Fibroblast of pulmonary artery (primary cell): Measurements from ENCODE around the gene LHPP.
"Not testable (repeated sequence)": the region's sequence is repeated elsewhere in the genome, so short reads cannot be mapped to it uniquely, and the experiment has no call there.

Experiments
- DNase-seq: peaks from one replicate; pipeline ENCODE4 v3.0.0-alpha.2; 2010; ENCODE audit warnings: low read depth
- H3K4me3 ChIP-seq: replicated peaks from 2 replicates; pipeline ENCODE4 v1.5.1; 2011; ENCODE audit warnings: low read depth, mild to moderate bottlenecking, control low read depth, low read length, moderate library complexity
- CTCF ChIP-seq: IDR thresholded peaks from 2 replicates; pipeline ENCODE4 v1.5.1; 2011; ENCODE audit warnings: mild to moderate bottlenecking, control low read depth, low read length, inconsistent platforms; ENCODE audit errors: missing control alignments

LHPP gene

DNA sequence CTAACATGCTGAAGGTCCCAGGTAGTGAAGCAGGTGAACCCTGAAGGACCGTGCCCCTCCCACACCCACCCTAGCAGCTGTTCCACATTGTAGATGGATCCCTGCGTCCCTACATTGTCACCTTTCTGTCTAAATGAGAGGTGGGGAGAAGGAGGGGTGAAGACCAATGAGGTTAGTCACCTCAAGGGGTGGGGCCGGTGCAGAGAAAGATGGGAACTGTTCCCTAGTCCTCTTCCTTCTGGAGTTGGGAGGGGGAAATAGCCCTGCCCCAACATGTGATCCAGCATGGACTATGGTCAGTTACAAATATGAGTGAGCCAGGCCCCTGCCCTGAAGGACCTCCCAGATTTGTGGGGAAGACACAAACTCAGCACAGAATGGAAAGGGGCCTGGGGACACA lies 124.5 kb downstream of the LHPP start:
- DNase-seq, result no peak
- no peak for TF ChIP-seq CTCF
- no peak overlapping the region for H3K4me3 ChIP-seq

DNA sequence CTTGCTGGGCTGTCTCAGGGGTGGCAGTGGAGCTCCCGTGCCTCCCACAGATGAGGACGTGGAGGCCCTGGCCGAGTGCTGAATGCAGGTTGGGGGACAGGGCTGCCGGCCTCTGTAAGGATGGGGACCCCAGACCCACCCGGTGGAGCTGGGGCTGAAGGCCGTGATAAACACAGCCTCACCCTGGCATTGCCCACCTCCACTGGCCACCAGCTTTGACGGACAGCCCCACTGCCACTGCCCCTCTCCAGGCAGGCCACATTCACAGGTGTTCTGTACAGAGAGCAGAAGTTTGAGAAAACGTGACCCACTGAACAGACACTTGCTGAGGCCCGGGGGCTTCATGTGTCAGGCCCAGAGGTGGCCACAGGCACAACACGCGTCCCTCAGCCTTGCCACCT lies 126.2 kb downstream of the LHPP start:
- H3K4me3 ChIP-seq, result no peak overlapping the region
- no peak for TF ChIP-seq CTCF
- no peak for DNase-seq

DNA sequence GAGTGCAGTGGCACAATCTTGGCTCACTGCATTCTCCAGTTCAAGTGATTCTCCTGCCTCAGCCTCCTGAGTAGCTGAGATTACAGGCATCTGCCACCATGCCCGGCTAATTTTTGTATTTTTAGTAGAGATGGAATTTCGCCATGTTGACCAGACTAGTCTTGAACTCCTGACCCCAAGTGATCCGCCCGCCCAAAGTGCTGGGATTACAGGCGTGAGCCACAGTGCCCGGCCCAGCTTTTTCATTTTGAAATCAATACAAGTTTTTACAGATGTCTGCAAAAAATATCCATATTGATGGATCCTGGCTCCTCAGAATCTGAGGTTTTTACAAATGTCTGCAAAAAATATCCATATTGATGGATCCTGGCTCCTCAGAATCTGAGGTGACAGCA lies 126.7 kb downstream of the LHPP start:
- not testable (repeated sequence) for H3K4me3 ChIP-seq, DNase-seq

DNA sequence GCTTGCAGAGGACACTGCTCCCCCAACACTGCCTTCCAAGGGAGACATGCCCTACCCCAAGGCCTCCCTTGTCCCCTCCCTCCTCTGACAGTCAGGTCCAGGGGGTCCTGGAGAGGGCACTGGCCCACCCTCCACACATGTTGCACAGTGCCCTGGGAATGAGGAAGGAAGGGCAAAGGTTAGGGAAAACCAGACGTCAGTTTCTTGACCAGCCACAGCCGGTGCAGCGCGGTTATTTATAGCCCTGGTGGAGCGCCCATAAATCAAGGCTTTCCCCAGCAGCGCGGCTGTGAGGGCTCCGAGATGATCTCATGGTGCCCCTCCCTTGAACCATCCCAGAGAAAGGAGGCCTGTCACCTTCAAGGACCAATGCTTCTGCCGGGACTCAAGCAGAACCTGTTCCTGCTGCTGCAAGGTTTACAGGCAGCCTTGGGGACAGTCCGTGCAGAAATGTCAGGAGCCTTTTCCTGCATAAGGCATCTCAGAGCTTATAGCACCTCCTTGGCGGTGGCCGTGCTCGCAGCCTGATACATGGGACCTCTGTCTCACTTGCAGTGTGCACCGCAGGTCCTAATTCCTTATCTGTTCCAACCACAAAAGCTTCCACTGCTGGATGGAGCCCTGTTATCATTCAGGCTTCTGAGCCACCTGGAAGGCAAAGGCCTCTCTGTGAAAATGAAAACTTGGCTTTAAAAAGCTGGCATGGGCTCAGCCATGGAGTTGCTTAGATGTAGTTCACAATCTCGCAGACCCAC lies 127.3 kb downstream of the LHPP start:
- peak; percentile 45 for DNase-seq
- TF ChIP-seq CTCF, result no peak
- H3K4me3 ChIP-seq, result no peak overlapping the region

DNA sequence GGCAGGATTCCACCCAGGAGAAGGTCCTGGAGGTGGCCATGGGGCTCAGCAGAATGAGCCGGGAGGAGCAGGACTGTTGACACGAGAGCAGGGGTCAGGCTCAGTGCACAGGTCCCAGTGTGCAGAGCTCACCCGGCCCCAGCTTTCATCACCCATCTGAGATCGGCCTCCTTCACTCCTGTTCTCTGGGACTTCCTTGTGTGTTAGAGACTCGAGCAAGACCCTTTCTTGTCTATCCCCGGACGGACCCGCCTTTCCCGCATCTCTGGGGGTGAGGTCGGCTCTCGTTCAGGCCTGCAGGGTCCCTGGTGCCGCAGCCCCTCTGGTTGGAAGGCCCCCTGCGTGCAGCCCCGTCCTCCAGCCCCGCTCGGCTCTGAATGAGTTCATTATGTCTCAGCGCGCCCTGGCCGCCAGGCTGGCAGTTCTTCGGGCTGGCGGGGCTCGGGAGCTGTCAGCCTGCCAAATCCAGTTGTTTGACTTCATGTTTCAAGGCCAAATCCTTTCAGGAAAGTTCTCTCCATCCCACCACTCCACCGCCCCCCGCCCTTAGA lies 127.9 kb downstream of the LHPP start:
- peak; percentile 30 for DNase-seq
- no peak overlapping the region for H3K4me3 ChIP-seq
- TF ChIP-seq CTCF, result no peak

DNA sequence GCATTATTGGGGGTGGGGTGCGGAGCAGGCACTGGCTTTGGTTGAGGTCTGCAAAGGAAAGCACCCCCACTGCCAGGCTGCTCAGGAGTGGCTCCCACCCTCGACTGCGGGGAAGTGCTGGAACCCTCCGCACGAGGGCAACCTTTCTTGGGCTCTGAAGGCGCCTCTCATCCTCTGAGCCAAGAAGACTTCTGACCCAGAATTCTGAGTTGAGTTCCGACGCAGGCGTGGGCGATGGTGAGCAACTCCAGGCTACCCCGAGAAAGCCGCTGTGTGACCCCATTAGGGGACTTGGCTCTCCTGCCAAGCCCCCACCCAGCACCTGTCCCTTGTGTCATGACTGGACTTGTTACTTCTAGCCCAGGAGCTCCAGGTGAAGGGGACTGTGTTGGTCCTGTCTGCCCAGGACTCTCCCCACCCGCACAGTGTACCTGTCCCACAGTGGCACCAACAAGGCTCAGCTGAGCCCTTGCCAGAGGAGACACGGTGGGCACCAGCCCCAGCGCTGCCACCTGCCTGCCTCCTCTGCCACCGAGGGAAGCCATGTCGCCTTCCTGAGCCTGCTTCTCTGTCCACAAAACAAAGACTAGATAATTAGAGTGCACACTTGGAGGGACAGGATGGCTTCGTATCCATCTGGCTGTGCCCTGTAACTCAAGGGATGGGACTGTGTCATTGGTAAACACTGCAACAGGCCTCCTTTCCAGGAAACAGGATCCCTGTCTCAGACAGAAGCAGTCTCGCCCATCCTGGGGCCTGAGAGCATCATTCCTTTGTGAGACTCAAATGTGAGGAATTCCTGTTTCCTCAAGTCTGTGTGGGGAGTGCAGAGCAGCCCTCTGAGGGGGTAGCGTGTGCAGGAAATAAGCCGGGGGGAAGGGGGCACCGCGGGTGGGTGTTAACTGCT lies 128.8 kb downstream of the LHPP start:
- no peak for TF ChIP-seq CTCF
- DNase-seq, result no peak
- no peak overlapping the region for H3K4me3 ChIP-seq

GRCh38 chr10:124591123-124591495 lies 129.5 kb downstream of the LHPP start:
- no peak for TF ChIP-seq CTCF
- no peak overlapping the region for H3K4me3 ChIP-seq
- no peak for DNase-seq
